Mesendoderm (in vitro differentiated cells): ENCODE data around the gene PFKL. TPM values are rescaled to one million over a fixed set of nuclear protein-coding genes. Genes with fewer than 3 reads are reported as not detected.

Source experiments
- DNase-seq: peaks from one replicate; pipeline ENCODE4 v3.0.0; 2013
- H2AK5ac ChIP-seq: 2 replicates; pipeline ENCODE4 v1.6.1; 2013; ENCODE audit warnings: low read length, inconsistent platforms
- H2BK120ac ChIP-seq: 2 replicates; pipeline ENCODE4 v1.6.1; 2013; ENCODE audit warnings: low read depth, mild to moderate bottlenecking, low read length, moderate library complexity, mixed read lengths
- H2BK15ac ChIP-seq: replicated peaks from 2 replicates; pipeline ENCODE4 v1.6.1; 2013; ENCODE audit warnings: low read depth, mild to moderate bottlenecking, moderate library complexity
- H2BK5ac ChIP-seq: 2 replicates; pipeline ENCODE4 v1.6.1; 2013; ENCODE audit warnings: low read length, inconsistent platforms
- H3K18ac ChIP-seq: 2 replicates; pipeline ENCODE4 v1.6.1; 2013; ENCODE audit warnings: mild to moderate bottlenecking, low read length, mixed read lengths
- H3K23ac ChIP-seq: one replicate; pipeline ENCODE4 v1.6.1; 2013; ENCODE audit warnings: low read length
- H3K27ac ChIP-seq: 2 replicates; pipeline ENCODE4 v1.5.1; 2013; ENCODE audit warnings: low read depth, mild to moderate bottlenecking, inconsistent platforms, low read length, moderate library complexity
- H3K27me3 ChIP-seq: 2 replicates; pipeline ENCODE4 v1.6.1; 2013; ENCODE audit warnings: low read length, control low read depth, mild to moderate bottlenecking, inconsistent platforms; ENCODE audit not compliant: insufficient read depth, poor library complexity
- H3K36me3 ChIP-seq: 2 replicates; pipeline ENCODE4 v1.6.1; 2013; ENCODE audit warnings: low read length, inconsistent platforms; ENCODE audit not compliant: control insufficient read depth, insufficient read depth
- H3K4ac ChIP-seq: one replicate; pipeline ENCODE4 v1.6.1; 2013; ENCODE audit warnings: low read depth, mild to moderate bottlenecking, low read length, moderate library complexity
- H3K4me1 ChIP-seq: 2 replicates; pipeline ENCODE4 v1.6.1; 2013; ENCODE audit warnings: low read depth, low read length, inconsistent platforms; ENCODE audit not compliant: control insufficient read depth
- H3K4me2 ChIP-seq: 2 replicates; pipeline ENCODE4 v1.6.1; 2013; ENCODE audit warnings: low read length
- H3K4me3 ChIP-seq: 2 replicates; pipeline ENCODE4 v1.5.1; 2013; ENCODE audit warnings: mild to moderate bottlenecking, low read length
- H3K56ac ChIP-seq: one replicate; pipeline ENCODE4 v1.6.1; 2013; ENCODE audit warnings: low read length
- H3K79me1 ChIP-seq: 2 replicates; pipeline ENCODE4 v1.6.1; 2013; ENCODE audit warnings: low read length, inconsistent platforms
- H3K79me2 ChIP-seq: 2 replicates; pipeline ENCODE4 v1.6.1; 2013; ENCODE audit warnings: mild to moderate bottlenecking, low read length; ENCODE audit not compliant: control insufficient read depth, insufficient read depth
- H3K9ac ChIP-seq: 2 replicates; pipeline ENCODE4 v1.6.1; 2013; ENCODE audit warnings: low read length, inconsistent platforms
- H4K5ac ChIP-seq: one replicate; pipeline ENCODE4 v1.6.1; 2013; ENCODE audit warnings: low read length
- H4K8ac ChIP-seq: one replicate; pipeline ENCODE4 v1.6.1; 2013; ENCODE audit warnings: low read depth, mild to moderate bottlenecking, control low read depth, low read length, moderate library complexity
- WGBS: extraction: QIAGEN DNeasy Blood & Tissue Kit; methylation state at CpG from one replicate; pipeline ENCODE4 v1.1.7; 2013; ENCODE audit warnings: low lambda C conversion rate, missing lambda C conversion rate; ENCODE audit not compliant: insufficient coverage; ENCODE audit errors: extremely low coverage; 5-methylcytosine and 5-hydroxymethylcytosine counted together
- polyA plus RNA-seq, 2 experiments: library from polyadenylated mRNA; stranded (reverse); fragments of 200-250 nt; gene quantifications; one replicate each; pipeline ENCODE4 v1.2.3, GENCODE V29; 2013

PFKL gene
- polyA plus RNA-seq (2013, experiment 1 of 2): 41.1 TPM
- 42.3 TPM for polyA plus RNA-seq (2013, experiment 2 of 2)

DNA sequence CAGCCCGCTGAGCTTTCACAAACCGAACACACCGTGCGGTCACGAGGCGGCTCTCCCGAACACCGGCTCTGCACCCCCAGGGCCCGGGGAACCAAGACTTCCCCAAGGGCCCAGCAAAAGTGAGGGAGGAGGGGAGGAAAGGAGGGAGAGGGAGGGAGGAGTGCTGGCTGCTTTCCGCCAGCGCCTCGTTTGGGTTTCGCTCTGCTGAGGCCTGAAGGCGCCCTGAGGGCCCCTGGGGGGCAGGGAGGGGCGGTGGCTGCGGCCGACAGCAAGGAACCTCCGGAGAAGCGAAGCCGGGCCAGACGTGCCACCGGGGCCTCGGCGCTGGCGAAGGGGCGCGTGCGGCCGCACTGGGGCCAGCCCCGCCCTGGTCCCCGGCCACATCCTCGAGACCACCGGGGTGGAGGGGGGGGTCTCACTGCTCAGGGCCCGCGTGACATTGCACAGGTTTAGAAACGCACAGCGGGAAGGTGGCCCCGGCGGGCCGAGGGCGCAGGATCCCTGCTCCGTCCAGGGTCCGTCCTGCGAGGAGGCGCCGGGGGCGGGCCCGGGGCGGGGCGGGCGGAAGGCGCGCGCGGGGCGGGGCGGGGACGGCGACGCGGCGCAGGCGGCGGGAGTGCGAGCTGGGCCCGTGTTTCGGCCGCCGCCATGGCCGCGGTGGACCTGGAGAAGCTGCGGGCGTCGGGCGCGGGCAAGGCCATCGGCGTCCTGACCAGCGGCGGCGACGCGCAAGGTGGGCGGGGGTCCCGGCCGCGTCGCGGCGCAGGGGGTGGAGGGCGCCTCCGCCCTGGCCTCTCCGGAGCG, at the start of gene PFKL:
Gene PFKL, plus strand, starts transcription at position 596 of the 804 bp plus-strand sequence. Its CDS starts 53 bp downstream, at position 649.
- Histone ChIP-seq H3K27me3 (no peaks in the 10 kb centered on the region), H2BK120ac (no peak within 1 kb of the TSS), H3K4ac (peak within 1 kb of the TSS; percentile 92), H4K5ac (no peak within 1 kb of the TSS), H2BK15ac (no peak within 1 kb of the TSS), H4K8ac (no peak within 1 kb of the TSS), H3K18ac (peak within 1 kb of the TSS; percentile 94), H3K9ac (peak within 1 kb of the TSS; percentile 82), H3K23ac (no peak within 1 kb of the TSS), H3K79me1 (peaks cover 11% of the 10 kb centered on the region), H3K36me3 (no peaks in the 10 kb centered on the region), H3K27ac (peak within 1 kb of the TSS; percentile 45), H3K4me2 (peak within 1 kb of the TSS; percentile 87), H2BK5ac (no peak within 1 kb of the TSS), H2AK5ac (peak within 1 kb of the TSS; percentile 82), H3K4me3 (peak within 1 kb of the TSS; percentile 66), H3K4me1 (peaks cover 3% of the 10 kb centered on the region), H3K79me2 (peaks cover 6% of the 10 kb centered on the region), H3K56ac (peak within 1 kb of the TSS; percentile 94)
- no CpG with 5 or more reads among the region's 94 CpGs for WGBS
- peak; percentile 61 for DNase-seq

DNA sequence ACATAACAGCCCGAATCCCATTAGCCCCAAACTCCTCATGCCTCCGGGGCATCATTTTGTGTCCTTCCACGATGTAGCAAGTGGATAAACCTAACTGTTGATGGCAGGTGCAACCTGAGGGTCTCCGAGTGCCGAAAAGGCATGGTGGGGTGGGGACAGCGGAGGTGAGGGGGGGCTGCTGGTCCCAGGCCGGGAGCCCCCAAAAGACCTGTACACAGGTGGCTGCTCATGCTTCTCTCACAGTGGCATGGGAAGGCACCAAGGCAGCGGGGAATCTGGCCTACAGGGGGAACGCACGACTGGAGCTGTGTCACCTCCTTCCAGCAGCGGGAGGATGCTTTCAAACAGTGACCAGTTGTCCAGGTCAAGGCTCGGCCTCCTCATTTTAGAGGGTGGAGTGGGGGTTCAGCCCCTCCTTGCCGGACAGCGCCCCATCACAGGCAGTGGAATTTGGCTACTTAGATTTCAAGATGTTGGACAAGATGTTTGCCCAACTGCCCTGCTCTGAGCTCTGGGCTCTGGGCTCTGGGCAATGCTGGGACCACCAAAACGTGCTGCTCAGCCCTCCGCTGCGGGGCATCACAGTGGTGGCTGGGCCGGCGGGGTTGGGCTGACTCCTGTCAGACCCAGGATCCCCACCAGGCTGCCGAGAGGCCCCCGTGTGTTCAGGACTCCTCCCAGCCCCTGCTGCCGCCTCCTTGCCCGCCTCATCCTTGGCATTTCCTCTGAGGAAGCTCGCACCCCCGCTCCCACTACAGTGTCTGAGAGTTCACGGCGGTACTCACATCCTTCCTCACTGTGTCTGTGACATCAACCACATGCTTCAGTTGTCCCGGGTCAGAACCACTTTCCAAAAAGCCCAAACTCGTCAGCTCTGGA, 45.8 kb upstream of the PFKL start:
- Histone ChIP-seq H3K4me3 (no peak overlapping the region), H3K56ac (no peak overlapping the region), H3K18ac (no peak overlapping the region), H3K4me2 (no peak overlapping the region), H2BK120ac (no peak overlapping the region), H4K8ac (no peak overlapping the region), H3K79me2 (no peaks in the 10 kb centered on the region), H3K79me1 (no peaks in the 10 kb centered on the region), H2AK5ac (no peak overlapping the region), H3K4me1 (no peaks in the 10 kb centered on the region), H3K27ac (no peak overlapping the region), H2BK5ac (no peak overlapping the region), H3K4ac (no peak overlapping the region), H2BK15ac (no peak overlapping the region), H3K27me3 (no peaks in the 10 kb centered on the region), H3K23ac (no peak overlapping the region), H4K5ac (no peak overlapping the region), H3K9ac (no peak overlapping the region), H3K36me3 (no peaks in the 10 kb centered on the region)
- WGBS: no CpG with 5 or more reads among the region's 29 CpGs
- DNase-seq: no peak

DNA sequence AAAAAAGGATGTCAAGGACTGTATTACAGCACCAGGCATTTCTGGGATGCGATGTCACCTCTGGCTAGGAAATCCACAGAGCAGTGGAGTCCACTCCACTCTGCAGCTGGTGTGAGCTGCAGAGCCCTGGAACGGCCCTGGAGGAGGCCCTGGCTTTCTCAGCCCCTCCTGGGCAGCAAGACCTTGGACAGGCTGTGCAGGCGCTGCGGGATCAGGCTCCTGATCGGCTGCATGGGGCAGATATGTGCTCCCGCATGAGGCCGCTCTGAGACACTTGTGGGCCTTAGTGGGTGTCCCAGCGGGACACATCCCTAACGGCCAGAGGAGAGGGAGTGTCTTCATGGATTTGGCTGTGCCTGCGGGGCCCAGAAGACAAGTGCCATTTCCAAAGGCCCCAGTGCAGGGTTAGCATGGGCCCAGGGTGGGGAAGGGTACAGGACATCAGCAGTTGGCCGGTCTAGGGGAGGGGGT, 44.3 kb upstream of the PFKL start:
- H2AK5ac ChIP-seq: no peak overlapping the region
- no peaks in the 10 kb centered on the region for H3K79me2 ChIP-seq
- no peak overlapping the region for H4K5ac ChIP-seq
- H3K79me1 ChIP-seq: no peaks in the 10 kb centered on the region
- H3K27me3 ChIP-seq: no peaks in the 10 kb centered on the region
- H3K4me3 ChIP-seq: no peak overlapping the region
- H2BK15ac ChIP-seq: no peak overlapping the region
- H3K23ac ChIP-seq: no peak overlapping the region
- H3K36me3 ChIP-seq: no peaks in the 10 kb centered on the region
- no peak overlapping the region for H3K56ac ChIP-seq
- H2BK5ac ChIP-seq: no peak overlapping the region
- peak; percentile 16 for DNase-seq
- H2BK120ac ChIP-seq: no peak overlapping the region
- H3K9ac ChIP-seq: no peak overlapping the region
- H3K18ac ChIP-seq: no peak overlapping the region
- H3K27ac ChIP-seq: no peak overlapping the region
- WGBS: no CpG with 5 or more reads among the region's 11 CpGs
- no peak overlapping the region for H3K4me2 ChIP-seq
- no peak overlapping the region for H4K8ac ChIP-seq
- H3K4me1 ChIP-seq: no peaks in the 10 kb centered on the region
- no peak overlapping the region for H3K4ac ChIP-seq

DNA sequence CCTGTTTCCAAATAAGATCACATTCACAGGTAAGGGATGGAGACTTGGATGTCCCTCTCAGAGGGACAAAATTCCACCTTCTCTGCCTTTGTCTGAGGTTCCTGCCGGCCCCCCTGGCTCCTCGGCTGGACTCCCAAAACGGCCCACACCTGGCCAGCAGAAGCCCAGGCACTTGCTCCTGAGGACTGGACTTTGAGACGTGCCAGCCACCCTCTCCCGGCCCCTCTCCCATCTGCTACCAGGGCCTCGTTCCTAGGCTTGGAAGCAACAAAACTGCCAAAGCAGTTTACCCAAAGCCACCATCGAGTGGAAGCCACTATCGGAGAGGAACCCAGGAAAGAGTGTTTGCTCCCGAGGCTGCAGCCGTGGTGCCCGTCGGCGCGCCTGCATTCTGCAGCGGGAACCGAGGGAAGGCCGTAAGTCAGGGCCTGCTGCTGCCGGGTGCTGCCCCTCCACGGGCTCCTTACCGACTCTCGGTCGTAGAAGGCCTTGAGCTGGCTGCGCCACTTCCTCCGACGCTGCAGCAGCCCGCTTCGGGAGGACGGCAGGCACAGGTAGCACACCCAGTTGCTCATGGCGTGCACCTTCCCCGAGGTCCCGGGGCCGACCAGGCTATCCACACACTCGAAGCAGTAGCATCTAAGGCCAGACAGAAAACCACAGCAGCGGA, 41.7 kb upstream of the PFKL start:
- Histone ChIP-seq H4K5ac (no peak overlapping the region), H3K4me2 (no peak overlapping the region), H2BK5ac (no peak overlapping the region), H3K23ac (no peak overlapping the region), H3K79me2 (no peaks in the 10 kb centered on the region), H2BK15ac (no peak overlapping the region), H3K27me3 (no peaks in the 10 kb centered on the region), H4K8ac (no peak overlapping the region), H3K79me1 (no peaks in the 10 kb centered on the region), H3K18ac (no peak overlapping the region), H2BK120ac (no peak overlapping the region), H3K9ac (no peak overlapping the region), H3K56ac (no peak overlapping the region), H2AK5ac (no peak overlapping the region), H3K4me1 (peaks cover 2% of the 10 kb centered on the region), H3K36me3 (no peaks in the 10 kb centered on the region), H3K27ac (no peak overlapping the region), H3K4ac (no peak overlapping the region), H3K4me3 (no peak overlapping the region)
- no peak for DNase-seq
- WGBS: no CpG with 5 or more reads among the region's 34 CpGs

DNA sequence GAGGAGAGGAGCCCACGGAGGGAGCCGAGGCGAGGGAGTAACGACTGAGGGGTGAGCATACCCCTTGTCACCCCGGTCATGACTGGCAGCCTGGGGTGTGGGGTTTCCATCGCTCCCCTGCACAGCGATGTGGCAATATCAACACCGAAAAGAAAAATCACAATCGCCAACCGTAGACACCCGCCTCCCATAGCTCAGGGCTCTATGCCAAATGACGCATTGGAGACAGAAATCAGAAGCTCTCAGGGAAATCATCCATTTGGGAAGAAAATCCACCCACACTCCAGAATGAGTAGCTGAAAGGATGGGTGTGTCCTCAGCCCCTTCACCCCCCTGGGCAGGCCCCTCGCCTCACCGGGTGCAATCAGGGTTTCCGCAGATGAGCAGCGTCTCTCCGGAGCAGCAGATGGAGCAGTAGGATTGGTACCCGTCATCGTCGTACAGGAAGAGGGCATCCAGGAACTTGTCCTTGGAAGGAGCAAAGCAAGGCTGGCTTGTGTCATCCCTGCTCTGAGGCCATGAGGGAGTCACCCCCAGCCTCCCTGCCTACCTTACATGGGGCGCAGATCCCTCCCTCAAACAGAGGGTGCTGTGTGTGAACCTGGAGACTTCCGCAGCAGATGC, 40.7 kb upstream of the PFKL start:
- H4K8ac ChIP-seq: no peak overlapping the region
- H3K23ac ChIP-seq: no peak overlapping the region
- no peak overlapping the region for H3K27ac ChIP-seq
- no peak overlapping the region for H4K5ac ChIP-seq
- no peak overlapping the region for H3K9ac ChIP-seq
- no peak overlapping the region for H3K4me2 ChIP-seq
- no peaks in the 10 kb centered on the region for H3K36me3 ChIP-seq
- H3K4me3 ChIP-seq: no peak overlapping the region
- H2AK5ac ChIP-seq: no peak overlapping the region
- no peaks in the 10 kb centered on the region for H3K27me3 ChIP-seq
- no peak overlapping the region for H2BK120ac ChIP-seq
- H3K4ac ChIP-seq: no peak overlapping the region
- peaks cover 3% of the 10 kb centered on the region for H3K4me1 ChIP-seq
- DNase-seq: no peak
- H3K79me1 ChIP-seq: no peaks in the 10 kb centered on the region
- no CpG with 5 or more reads among the region's 22 CpGs for WGBS
- H3K79me2 ChIP-seq: no peaks in the 10 kb centered on the region
- H2BK15ac ChIP-seq: no peak overlapping the region
- H3K18ac ChIP-seq: no peak overlapping the region
- H2BK5ac ChIP-seq: no peak overlapping the region
- H3K56ac ChIP-seq: no peak overlapping the region
